Measurements from ENCODE around the gene TEX13B.

DNA sequence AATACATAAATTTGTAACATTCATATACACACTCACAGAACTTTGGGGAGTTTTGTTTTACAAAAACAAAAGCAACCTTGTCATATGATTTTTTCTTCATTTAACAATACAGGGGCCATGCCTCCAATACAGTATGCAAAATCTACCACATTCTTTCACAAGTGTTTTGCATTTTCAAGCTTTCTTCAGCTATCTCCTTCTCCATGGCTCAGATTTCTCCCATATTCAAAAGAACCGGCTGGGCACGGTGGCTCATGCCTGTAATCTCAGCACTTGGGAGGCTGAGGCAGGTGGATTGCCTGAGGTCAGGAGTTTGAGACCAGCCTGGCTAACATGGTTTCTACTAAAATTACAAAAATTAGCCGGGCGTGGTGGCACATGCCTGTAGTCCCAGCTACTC, 4.1 kb downstream of the TEX13B start:
- no peak for TF ChIP-seq POLR2A (IDR thresholded peaks at IDR 0.05; ENCODE audit: low read length)
- TF ChIP-seq CHD2 (IDR thresholded peaks at IDR 0.05; ENCODE audit: low read length, partially characterized antibody) = no peak
- TF ChIP-seq RFX5 (IDR thresholded peaks at IDR 0.05) = no peak
- no peak for TF ChIP-seq RNF2 (IDR thresholded peaks at IDR 0.05; ENCODE audit: borderline replicate concordance, low read depth)
- TF ChIP-seq EP300 (IDR thresholded peaks at IDR 0.05) = no peak
- TF ChIP-seq BHLHE40 (IDR thresholded peaks at IDR 0.05; ENCODE audit: low read depth, low read length) = no peak
- TF ChIP-seq, protein P1, sequence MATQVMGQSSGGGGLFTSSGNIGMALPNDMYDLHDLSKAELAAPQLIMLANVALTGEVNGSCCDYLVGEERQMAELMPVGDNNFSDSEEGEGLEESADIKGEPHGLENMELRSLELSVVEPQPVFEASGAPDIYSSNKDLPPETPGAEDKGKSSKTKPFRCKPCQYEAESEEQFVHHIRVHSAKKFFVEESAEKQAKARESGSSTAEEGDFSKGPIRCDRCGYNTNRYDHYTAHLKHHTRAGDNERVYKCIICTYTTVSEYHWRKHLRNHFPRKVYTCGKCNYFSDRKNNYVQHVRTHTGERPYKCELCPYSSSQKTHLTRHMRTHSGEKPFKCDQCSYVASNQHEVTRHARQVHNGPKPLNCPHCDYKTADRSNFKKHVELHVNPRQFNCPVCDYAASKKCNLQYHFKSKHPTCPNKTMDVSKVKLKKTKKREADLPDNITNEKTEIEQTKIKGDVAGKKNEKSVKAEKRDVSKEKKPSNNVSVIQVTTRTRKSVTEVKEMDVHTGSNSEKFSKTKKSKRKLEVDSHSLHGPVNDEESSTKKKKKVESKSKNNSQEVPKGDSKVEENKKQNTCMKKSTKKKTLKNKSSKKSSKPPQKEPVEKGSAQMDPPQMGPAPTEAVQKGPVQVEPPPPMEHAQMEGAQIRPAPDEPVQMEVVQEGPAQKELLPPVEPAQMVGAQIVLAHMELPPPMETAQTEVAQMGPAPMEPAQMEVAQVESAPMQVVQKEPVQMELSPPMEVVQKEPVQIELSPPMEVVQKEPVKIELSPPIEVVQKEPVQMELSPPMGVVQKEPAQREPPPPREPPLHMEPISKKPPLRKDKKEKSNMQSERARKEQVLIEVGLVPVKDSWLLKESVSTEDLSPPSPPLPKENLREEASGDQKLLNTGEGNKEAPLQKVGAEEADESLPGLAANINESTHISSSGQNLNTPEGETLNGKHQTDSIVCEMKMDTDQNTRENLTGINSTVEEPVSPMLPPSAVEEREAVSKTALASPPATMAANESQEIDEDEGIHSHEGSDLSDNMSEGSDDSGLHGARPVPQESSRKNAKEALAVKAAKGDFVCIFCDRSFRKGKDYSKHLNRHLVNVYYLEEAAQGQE (IDR thresholded peaks at IDR 0.05) = no peak
- TF ChIP-seq, protein P2, sequence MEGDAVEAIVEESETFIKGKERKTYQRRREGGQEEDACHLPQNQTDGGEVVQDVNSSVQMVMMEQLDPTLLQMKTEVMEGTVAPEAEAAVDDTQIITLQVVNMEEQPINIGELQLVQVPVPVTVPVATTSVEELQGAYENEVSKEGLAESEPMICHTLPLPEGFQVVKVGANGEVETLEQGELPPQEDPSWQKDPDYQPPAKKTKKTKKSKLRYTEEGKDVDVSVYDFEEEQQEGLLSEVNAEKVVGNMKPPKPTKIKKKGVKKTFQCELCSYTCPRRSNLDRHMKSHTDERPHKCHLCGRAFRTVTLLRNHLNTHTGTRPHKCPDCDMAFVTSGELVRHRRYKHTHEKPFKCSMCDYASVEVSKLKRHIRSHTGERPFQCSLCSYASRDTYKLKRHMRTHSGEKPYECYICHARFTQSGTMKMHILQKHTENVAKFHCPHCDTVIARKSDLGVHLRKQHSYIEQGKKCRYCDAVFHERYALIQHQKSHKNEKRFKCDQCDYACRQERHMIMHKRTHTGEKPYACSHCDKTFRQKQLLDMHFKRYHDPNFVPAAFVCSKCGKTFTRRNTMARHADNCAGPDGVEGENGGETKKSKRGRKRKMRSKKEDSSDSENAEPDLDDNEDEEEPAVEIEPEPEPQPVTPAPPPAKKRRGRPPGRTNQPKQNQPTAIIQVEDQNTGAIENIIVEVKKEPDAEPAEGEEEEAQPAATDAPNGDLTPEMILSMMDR (IDR thresholded peaks at IDR 0.05) = no peak
- no peak for TF ChIP-seq CHD4 (IDR thresholded peaks at IDR 0.05; ENCODE audit: borderline replicate concordance)
- no peak for TF ChIP-seq SREBF2 (IDR thresholded peaks at IDR 0.05)
- TF ChIP-seq PHF8 (IDR thresholded peaks at IDR 0.05; ENCODE audit: borderline replicate concordance, low read depth) = no peak
- no peak for TF ChIP-seq ZSCAN20 (CRISPR knock-in tag; IDR thresholded peaks at IDR 0.05)
